ENCODE data around the gene SEC16A. TPM values are rescaled to one million over a fixed set of nuclear protein-coding genes. Genes with fewer than 3 reads are reported as not detected.
"Not testable (repeated sequence)": the region's sequence is repeated elsewhere in the genome, so short reads cannot be mapped to it uniquely, and the experiment has no call there.

Gene SEC16A
- total RNA-seq, 2 experiments from 2014 or later, result 86.8 to 89.2 TPM

DNA sequence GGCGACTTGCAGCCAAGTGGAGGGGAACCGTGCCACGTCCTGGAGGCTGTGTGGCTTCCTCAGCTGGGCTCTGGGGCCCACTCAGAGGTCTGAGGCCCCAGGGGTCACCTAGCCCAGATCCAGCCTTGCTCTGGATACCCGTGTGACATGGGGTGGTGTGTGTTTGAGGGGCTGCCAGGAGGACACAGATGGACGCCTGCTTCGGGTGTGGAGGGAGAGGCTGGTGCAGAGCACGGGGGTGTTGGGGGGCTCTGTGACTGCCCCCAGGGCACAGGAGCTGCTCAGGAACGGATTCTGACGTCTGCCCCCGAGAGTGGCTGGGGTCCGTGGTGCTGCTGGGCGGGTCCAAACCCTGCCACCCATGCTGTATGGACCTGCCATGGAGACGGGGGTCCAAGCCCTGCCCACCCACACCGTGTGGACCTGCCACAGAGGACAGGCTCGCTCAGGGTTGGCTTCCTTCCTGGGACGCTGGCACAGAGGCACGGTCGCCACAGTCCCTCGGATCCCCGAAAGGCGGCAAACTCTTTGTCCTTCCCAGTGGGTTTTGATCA, 53.7 kb downstream of the SEC16A start:
- no peak for ATAC-seq
- H3K27me3 Mint-ChIP-seq (ENCODE audit: low read depth), result no peaks in the 10 kb centered on the region

DNA sequence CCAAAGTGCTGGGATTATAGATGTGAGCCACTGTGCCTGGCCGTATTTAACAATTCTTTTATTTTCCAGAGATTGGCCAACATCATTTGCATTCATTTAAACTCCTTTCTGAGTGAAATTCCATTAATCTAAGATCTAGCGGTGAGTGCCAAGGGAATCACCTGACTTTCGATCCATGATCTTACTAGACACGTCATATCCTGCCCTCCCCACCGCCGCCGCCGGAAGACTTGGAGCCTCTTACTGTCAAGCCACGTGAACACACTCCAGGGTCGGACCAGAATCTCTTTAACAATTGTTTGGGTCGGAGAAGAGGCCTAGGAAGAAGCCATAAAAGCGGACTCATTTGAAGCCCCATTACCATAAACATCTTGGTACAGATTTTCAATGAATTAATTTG, 56.1 kb downstream of the SEC16A start:
- DNase-seq (no peak), ATAC-seq (no peak)
- CTCF ChIA-PET, result no interaction called here
- Mint-ChIP-seq H3K4me3 (no peak overlapping the region), H3K9me3 (ENCODE audit: insufficient read depth) (no peaks in the 10 kb centered on the region), H3K27ac (no peak overlapping the region), H3K4me1 (ENCODE audit: low read depth) (peaks cover 3% of the 10 kb centered on the region), H3K36me3 (ENCODE audit: low read depth) (peaks cover 33% of the 10 kb centered on the region), H3K27me3 (ENCODE audit: low read depth) (no peaks in the 10 kb centered on the region)
- POLR2A ChIA-PET, result no interaction called here

More for the DNA sequence above, 53.7 kb downstream of the SEC16A start:
- Mint-ChIP-seq H3K36me3 (ENCODE audit: low read depth) (peaks cover 16% of the 10 kb centered on the region), H3K9me3 (ENCODE audit: insufficient read depth) (no peaks in the 10 kb centered on the region), H3K27ac (no peak overlapping the region), H3K4me3 (no peak overlapping the region), H3K4me1 (ENCODE audit: low read depth) (peaks cover 3% of the 10 kb centered on the region)
- no peak for DNase-seq
- CTCF ChIA-PET, result no interaction called here
- POLR2A ChIA-PET, result interaction anchor here (0.6 kb wide), 1 partner anchor 11 kb away, joined by 5 read pairs; no protein-coding TSS in a partner anchor

DNA sequence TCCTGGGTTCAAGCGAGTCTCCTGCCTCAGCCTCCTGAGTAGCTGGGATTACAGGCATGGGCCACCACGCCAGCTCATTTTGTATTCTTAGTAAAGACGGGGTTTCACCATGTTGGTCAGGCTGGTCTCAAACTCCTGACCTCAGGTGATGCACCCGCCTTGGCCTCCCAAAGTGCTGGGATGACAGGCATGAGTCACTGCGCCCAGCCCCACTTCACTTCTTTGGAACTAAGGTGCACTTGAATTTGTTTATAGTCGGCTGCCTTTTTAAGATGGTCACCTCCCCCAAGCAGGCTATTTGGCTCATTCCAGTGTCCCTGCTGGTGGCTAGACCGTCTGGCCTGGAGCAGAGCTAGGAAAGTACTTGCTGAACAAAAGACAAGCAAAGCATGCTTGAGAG, 57.5 kb downstream of the SEC16A start:
- not testable (repeated sequence) for H3K27ac Mint-ChIP-seq, DNase-seq, H3K4me3 Mint-ChIP-seq

DNA sequence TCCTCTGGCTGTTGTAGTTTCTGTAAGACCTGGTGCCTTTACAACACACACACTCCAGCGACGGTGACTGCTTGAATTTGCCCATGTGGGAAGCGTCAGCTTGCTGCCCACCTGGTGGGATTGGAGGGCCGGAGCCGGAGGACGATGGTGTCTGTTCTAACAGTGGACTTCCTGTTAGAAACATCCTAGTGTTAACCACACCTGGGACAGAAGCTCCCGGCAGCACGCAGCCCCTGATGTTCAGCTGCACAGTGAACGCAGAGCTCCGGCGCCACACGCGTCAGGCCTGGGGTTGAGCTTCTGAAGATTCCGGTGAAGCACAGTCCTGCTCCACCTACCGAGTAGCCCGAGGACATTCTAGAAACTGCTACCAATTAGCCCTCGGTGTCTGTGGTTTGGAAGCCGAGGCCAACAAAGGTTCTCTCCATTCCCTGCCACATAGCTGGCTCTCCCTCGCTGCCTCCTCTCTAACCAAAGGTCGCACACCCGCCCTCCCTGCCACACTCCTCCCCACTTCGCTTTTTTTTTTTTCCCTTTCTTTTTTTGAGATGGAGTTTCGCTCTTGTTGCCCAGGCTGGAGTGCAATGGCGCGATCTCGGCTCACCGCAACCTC, 58.0 kb downstream of the SEC16A start:
- H3K4me1 Mint-ChIP-seq (ENCODE audit: low read depth), result peaks cover 3% of the 10 kb centered on the region
- ChIA-PET CTCF (interaction anchor here (0.6 to 1.4 kb wide), 3 partner anchors 23 to 29 kb away, joined by 3 to 4 read pairs (median 3); no protein-coding TSS in a partner anchor), POLR2A (interaction anchor here (0.6 to 1.5 kb wide), 4 partner anchors 11 to 1150 kb away, joined by 3 to 5 read pairs (median 4); no protein-coding TSS in a partner anchor)
- H3K4me3 Mint-ChIP-seq, result no peak overlapping the region
- ATAC-seq (no peak), DNase-seq (no peak)
- H3K36me3 Mint-ChIP-seq (ENCODE audit: low read depth), result peaks cover 35% of the 10 kb centered on the region
- no peak overlapping the region for H3K27ac Mint-ChIP-seq
- no peaks in the 10 kb centered on the region for H3K27me3 Mint-ChIP-seq (ENCODE audit: low read depth)
- no peaks in the 10 kb centered on the region for H3K9me3 Mint-ChIP-seq (ENCODE audit: insufficient read depth)

More for the DNA sequence above, 57.5 kb downstream of the SEC16A start:
- POLR2A ChIA-PET, result interaction anchor here (0.6 to 1.5 kb wide), 5 partner anchors 11 to 1149 kb away, joined by 3 to 5 read pairs (median 4); no protein-coding TSS in a partner anchor
- ATAC-seq; H3K4me1 Mint-ChIP-seq (ENCODE audit: low read depth); CTCF ChIA-PET; H3K9me3 Mint-ChIP-seq (ENCODE audit: insufficient read depth); H3K27me3 Mint-ChIP-seq (ENCODE audit: low read depth): not testable (repeated sequence)
- H3K36me3 Mint-ChIP-seq (ENCODE audit: low read depth), result peaks cover 34% of the 10 kb centered on the region

DNA sequence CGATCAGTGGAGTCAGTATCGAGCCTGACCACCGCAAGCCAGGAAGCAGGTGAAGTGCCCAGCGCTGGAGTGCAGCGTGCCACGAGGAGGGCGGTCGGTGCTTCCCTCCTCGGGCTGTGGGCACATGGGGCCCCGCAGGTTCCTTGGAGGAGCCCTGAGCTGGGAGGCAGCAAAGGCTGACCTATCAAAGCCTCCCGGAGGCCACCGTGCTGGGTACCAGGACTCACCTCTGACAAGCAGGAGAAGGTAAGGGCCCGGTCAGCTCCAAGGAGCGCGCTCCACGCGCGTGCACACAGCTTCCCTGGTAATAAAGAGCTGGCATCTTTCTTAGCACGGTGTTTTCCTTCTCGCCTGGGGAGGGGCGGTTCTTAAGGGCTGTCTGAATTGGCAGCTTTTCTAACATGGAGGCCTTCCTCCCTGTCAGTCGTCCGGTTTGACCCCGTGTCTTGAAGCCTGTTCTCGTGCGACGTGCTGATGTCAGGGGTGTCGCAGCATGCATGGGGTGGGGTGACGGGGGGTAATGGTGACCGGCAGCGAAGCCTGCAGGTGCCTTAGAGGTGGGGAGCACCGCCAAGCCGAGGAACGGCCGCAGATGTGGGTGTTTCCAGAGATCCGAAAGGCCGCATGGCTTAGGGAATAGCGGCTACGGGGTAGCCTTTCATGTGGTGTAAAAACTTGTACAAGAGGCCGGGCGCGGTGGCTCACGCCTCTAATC, 59.3 kb downstream of the SEC16A start:
- ATAC-seq (no peak), DNase-seq (no peak)
- ChIA-PET POLR2A (interaction anchor here (1.1 kb wide), 1 partner anchor 9 kb away, joined by 3 read pairs; no protein-coding TSS in a partner anchor), CTCF (interaction anchor here (1.2 to 1.4 kb wide), 2 partner anchors 23 to 30 kb away, joined by 3 to 4 read pairs; no protein-coding TSS in a partner anchor)
- peaks cover 38% of the 10 kb centered on the region for H3K36me3 Mint-ChIP-seq (ENCODE audit: low read depth)
- no peak overlapping the region for H3K4me3 Mint-ChIP-seq
- H3K4me1 Mint-ChIP-seq (ENCODE audit: low read depth), result peaks cover 3% of the 10 kb centered on the region
- H3K9me3 Mint-ChIP-seq (ENCODE audit: insufficient read depth), result no peaks in the 10 kb centered on the region
- H3K27me3 Mint-ChIP-seq (ENCODE audit: low read depth), result no peaks in the 10 kb centered on the region
- H3K27ac Mint-ChIP-seq, result no peak overlapping the region

DNA sequence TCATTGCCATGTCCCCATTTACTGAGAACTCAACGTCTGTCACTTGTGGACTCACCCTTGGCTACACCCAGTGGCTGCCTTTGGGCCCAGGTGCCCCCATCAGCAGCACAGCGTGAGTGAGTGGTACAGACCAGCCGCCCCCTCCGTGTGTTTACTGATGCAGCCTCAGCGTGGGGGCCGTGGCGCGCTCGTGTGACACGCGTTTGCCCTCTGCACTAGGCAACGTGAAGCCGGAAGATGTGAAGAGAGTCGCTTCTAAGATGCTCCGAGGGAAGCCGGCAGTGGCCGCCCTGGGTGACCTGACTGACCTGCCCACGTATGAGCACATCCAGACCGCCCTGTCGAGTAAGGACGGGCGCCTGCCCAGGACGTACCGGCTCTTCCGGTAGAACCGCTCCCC, 60.0 kb downstream of the SEC16A start:
- ChIA-PET POLR2A (interaction anchor here (1.0 to 1.1 kb wide), 2 partner anchors 10 to 40 kb away, joined by 3 read pairs; no protein-coding TSS in a partner anchor), CTCF (no interaction called here)
- DNase-seq (no peak), ATAC-seq (no peak)
- peaks cover 3% of the 10 kb centered on the region for H3K4me1 Mint-ChIP-seq (ENCODE audit: low read depth)
- H3K9me3 Mint-ChIP-seq (ENCODE audit: insufficient read depth), result no peaks in the 10 kb centered on the region
- peaks cover 39% of the 10 kb centered on the region for H3K36me3 Mint-ChIP-seq (ENCODE audit: low read depth)
- no peak overlapping the region for H3K4me3 Mint-ChIP-seq
- no peak overlapping the region for H3K27ac Mint-ChIP-seq
- H3K27me3 Mint-ChIP-seq (ENCODE audit: low read depth), result no peaks in the 10 kb centered on the region

DNA sequence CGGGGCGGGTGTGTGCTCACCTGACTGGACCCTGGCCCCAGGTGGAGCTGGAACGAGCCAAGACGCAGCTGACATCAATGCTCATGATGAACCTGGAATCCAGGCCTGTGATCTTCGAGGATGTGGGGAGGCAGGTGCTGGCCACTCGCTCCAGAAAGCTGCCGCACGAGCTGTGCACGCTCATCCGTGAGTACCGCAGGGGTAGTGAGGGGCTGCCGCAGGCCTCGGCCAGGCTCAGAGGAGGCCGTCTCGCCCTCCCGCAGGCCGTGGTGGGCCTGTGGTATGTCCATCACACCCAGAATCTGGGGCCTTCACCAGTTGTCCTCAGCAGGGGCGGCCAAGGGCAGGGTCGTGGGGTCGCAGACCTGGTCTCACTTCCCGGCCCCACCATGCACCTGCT, 61.0 kb downstream of the SEC16A start:
- ChIA-PET CTCF (no interaction called here), POLR2A (no interaction called here)
- no peak for DNase-seq
- Mint-ChIP-seq H3K4me3 (no peak overlapping the region), H3K4me1 (ENCODE audit: low read depth) (peaks cover 3% of the 10 kb centered on the region), H3K9me3 (ENCODE audit: insufficient read depth) (no peaks in the 10 kb centered on the region), H3K27ac (no peak overlapping the region), H3K27me3 (ENCODE audit: low read depth) (no peaks in the 10 kb centered on the region), H3K36me3 (ENCODE audit: low read depth) (peaks cover 45% of the 10 kb centered on the region)
- ATAC-seq, result no peak

DNA sequence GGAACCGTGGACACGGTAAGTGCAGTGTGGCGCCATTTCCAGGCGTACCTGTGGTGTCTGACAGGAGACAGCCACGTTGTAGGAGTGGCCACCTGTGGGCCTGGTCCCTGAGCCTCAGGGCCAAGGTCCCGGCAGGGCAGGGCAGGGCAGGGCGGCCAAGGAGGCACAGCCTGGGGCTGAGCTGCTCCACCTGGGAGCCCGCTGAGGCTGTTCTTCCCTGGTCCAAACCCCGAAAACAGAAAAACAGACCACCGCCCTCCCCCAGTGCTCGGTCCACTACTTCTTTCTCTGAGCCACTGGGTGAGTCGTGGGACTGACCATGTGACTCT, 63.8 kb downstream of the SEC16A start:
- no peak for DNase-seq
- no peak overlapping the region for H3K4me3 Mint-ChIP-seq
- no peaks in the 10 kb centered on the region for H3K4me1 Mint-ChIP-seq (ENCODE audit: low read depth)
- H3K27me3 Mint-ChIP-seq (ENCODE audit: low read depth), result no peaks in the 10 kb centered on the region
- ATAC-seq, result no peak
- ChIA-PET CTCF (interaction anchor here (1.2 kb wide), 1 partner anchor 15 kb away, joined by 3 read pairs; no protein-coding TSS in a partner anchor), POLR2A (interaction anchor here (0.6 to 1.2 kb wide), 2 partner anchors 9 to 90 kb away, joined by 4 to 5 read pairs; partner anchors contain the start of genes ENTR1 and PMPCA)
- H3K9me3 Mint-ChIP-seq (ENCODE audit: insufficient read depth), result no peaks in the 10 kb centered on the region
- no peak overlapping the region for H3K27ac Mint-ChIP-seq
- peaks cover 49% of the 10 kb centered on the region for H3K36me3 Mint-ChIP-seq (ENCODE audit: low read depth)

DNA sequence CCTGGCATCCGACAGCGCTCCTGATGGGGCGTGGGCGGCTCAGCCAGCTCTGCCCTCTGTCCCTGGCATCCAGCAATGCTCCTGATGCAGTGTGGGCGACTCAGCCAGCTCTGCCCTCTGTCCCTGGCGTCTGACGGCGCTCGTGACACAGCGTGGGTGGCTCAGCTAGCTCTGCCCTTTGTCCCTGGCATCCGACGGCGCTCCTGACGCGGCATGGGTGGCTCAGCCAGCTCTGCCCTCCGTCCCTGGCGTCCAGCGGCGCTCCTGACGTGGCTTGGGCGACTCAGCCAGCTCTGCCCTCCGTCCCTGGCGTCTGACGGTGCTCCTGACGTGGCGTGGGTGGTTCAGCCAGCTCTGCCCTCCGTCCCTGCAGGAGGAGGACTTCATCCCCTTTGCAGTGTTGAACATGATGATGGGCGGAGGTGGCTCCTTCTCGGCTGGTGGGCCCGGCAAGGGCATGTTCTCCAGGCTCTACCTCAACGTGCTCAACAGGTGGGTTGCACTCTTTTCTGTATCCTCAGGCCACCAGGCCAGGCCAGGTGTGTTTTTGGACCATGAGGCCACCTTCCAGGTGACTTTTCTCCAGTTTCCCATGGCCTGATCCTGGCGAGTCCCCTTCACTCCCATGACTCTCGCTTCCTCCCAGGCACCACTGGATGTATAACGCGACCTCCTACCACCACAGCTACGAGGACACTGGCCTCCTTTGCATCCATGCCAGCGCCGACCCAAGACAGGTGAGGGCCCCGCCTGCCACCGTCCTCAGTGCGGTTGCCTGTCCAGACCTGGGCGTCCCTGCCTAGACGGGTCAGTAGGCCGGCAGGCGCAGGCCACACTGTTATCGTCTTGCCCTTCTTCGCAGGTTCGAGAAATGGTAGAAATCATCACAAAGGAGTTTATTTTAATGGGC, 64.4 kb downstream of the SEC16A start:
- POLR2A ChIA-PET, result interaction anchor here (0.7 to 1.2 kb wide), 2 partner anchors 9 to 11 kb away, joined by 4 to 5 read pairs; partner anchors contain the start of genes ENTR1 and PMPCA
- H3K36me3 Mint-ChIP-seq (ENCODE audit: low read depth), result peaks cover 50% of the 10 kb centered on the region
- H3K27ac Mint-ChIP-seq, result no peak overlapping the region
- ATAC-seq (no peak), DNase-seq (no peak)
- no peaks in the 10 kb centered on the region for H3K27me3 Mint-ChIP-seq (ENCODE audit: low read depth)
- H3K9me3 Mint-ChIP-seq (ENCODE audit: insufficient read depth), result no peaks in the 10 kb centered on the region
- peaks cover 3% of the 10 kb centered on the region for H3K4me1 Mint-ChIP-seq (ENCODE audit: low read depth)
- CTCF ChIA-PET, result no interaction called here
- H3K4me3 Mint-ChIP-seq, result no peak overlapping the region

DNA sequence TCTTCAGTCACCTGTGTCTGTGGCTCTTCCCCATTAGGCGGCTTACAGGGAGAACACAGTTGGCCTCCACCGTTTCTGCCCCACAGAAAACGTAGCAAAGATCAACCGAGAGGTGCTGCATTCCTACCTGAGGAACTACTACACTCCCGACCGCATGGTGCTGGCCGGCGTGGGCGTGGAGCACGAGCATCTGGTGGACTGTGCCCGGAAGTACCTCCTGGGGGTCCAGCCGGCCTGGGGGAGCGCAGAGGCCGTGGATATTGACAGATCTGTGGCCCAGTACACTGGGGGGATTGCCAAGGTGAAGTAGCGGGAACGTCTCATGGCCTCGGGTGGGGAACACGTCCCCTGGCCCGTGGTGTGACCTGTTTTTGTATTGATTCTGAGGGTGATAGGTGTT, 65.9 kb downstream of the SEC16A start:
- ChIA-PET CTCF (no interaction called here), POLR2A (no interaction called here)
- Mint-ChIP-seq H3K27me3 (ENCODE audit: low read depth) (no peaks in the 10 kb centered on the region), H3K9me3 (ENCODE audit: insufficient read depth) (no peaks in the 10 kb centered on the region), H3K36me3 (ENCODE audit: low read depth) (peaks cover 50% of the 10 kb centered on the region), H3K27ac (no peak overlapping the region), H3K4me3 (no peak overlapping the region), H3K4me1 (ENCODE audit: low read depth) (peaks cover 11% of the 10 kb centered on the region)
- ATAC-seq (no peak), DNase-seq (no peak)

DNA sequence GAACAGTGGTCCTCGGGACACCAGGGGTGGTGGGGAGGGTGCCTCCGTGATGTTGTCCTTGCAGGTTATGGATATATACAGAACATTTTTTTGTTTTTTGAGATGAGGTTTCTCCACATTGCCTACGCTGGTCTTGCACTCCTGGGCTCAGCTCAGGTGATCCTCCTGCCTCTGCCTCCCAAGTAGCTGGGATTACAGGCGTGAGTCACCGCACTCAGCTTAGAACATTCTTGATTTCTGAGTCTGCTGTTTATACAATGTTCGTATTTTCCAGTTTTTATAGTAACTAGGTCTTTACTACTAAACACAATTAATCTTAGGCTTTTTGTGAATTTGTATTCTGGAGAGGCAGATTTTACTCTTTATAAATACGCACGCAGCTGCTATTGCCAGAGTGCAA, 66.4 kb downstream of the SEC16A start:
- ATAC-seq (no peak), DNase-seq (no peak)
- Mint-ChIP-seq H3K4me3 (no peak overlapping the region), H3K4me1 (ENCODE audit: low read depth) (peaks cover 16% of the 10 kb centered on the region), H3K36me3 (ENCODE audit: low read depth) (peaks cover 49% of the 10 kb centered on the region), H3K9me3 (ENCODE audit: insufficient read depth) (no peaks in the 10 kb centered on the region), H3K27me3 (ENCODE audit: low read depth) (no peaks in the 10 kb centered on the region), H3K27ac (no peak overlapping the region)
- POLR2A ChIA-PET, result no interaction called here
- CTCF ChIA-PET, result no interaction called here

Data from activated CD8-positive, alpha-beta T cell treated with anti-CD3 and anti-CD28 coated beads, Interleukin-2, amount 10 ng/mL, durations not matched to agents 7 days and 5 days (primary cell).